Muscle of arm (tissue), 12 donors: Measurements from ENCODE around the gene TBC1D22A. TPM values are rescaled to one million over a fixed set of nuclear protein-coding genes. Genes with fewer than 3 reads are reported as not detected.

Source experiments
- DNase-seq: peaks from one replicate; pipeline ENCODE4 v3.0.0-alpha.2; 2013
- polyA plus RNA-seq, 12 donors: library from polyadenylated mRNA; unstranded; fragments of 120-200 nt; gene quantifications; one replicate each; pipeline ENCODE4 v1.2.1, GENCODE V29; 2013; ENCODE audit not compliant: insufficient read length in 12 of 12

The TBC1D22A gene
- polyA plus RNA-seq, 12 donors = 10.3 to 18.0 (median 13.1) TPM; not detected in 1

DNA sequence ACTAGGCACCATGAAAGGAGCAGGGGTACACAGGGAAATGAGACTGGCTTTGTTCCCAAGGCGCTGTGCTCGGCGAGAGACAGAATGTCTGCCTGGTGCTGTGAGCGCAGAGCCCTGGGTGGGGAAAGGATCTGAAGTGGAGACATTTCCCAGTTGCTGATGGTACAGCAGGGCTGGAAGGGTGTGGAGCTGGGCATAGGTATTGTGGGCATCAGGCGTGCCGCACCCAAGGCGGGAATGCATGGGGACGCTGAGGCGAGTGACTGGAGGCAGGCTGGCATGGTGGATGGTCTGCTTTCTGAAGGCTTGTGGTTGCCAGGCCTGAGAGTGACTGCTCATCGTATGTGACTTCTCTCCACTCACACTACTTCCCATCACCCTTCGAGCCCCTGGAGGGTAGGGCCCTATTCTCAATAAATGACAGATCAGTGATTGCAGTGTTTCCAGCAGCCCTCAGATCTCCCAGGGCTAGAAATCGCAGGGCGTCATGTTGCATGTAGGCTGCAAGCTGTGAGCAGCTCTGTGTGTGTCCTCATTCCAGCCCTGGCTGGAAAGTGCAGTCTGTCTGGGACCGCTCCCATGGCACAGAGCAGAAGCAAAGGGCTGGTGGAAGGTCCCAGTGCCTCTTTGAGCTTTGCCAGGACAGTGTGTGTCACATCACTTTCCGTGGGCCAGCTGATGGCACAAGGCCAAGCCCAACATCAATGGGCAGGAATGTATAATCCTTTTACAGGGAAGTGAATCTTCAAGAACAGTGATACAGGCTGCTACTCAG lies 67.7 kb downstream of the TBC1D22A start:
- peak; percentile 59 for DNase-seq

DNA sequence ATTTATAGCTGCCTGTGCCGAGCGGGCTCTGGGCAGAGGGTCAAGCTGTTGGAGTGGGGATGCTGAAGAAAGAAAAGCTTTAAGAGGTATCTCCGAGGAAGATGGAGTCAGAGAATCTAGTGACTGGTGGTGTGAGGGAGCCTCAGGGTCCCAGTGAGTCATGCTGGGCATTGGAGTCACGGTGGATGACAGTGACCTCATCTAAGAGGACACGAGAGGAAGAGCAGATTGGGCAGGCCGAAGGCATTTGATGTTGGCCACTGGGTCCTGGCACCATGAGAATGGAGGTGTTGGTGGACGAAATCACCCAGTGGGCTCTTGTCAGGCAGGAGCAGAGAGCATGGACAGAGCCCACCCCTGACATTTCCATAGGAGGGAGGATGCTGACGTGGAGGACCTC lies 68.4 kb downstream of the TBC1D22A start:
- no peak for DNase-seq

DNA sequence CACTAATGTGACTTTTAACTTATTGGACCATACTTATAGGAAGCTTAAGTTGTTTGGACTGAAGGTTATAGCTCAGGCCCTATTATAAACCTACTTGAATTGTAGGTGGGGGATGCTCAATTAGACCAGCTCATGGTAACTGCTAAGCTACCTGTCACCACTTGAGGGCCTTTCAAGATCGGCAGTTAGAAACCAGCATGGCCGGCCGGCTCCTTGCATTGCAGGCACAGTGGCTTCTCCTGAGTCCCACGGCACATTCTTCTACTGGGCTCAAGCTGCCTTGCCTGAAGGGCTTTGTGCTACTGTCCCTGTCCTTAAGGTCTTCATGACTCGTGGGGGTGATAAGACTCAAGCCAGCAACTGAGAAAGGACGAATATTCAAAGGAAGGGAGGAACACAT lies 70.8 kb downstream of the TBC1D22A start:
- DNase-seq = no peak

DNA sequence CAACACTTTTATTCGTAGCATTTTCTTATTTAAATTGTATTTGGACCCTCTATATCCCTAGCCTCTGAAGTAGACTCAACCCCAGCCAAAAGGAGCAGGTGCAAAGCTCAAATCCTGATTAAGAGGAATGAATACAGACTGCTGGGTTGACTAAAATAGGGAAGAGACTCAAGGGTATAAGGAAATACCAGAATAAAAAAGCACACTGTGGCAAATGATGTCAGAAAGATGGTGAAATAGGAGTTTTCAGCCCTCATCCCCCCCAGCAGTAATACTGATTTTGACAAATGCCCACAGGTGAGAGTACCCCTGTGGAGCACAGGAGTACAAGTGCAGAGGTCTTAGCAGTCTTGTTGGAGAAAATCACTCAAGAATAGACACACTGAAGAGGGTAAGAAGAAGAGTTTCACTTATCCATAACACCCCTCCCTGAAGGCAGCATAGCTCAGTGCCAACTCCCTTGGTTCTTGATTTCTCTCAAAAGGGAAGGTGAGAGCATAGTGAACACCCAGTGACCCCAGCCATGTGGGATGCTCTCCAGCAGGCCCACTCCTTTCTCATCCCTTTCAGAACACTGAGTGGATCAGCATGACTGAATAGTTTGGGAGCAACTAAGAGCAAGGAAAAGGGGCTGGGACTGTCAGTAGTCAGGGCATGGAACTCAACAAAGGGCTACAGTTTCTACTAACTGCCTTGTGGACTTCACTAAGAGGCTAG lies 71.7 kb downstream of the TBC1D22A start:
- DNase-seq = no peak

DNA sequence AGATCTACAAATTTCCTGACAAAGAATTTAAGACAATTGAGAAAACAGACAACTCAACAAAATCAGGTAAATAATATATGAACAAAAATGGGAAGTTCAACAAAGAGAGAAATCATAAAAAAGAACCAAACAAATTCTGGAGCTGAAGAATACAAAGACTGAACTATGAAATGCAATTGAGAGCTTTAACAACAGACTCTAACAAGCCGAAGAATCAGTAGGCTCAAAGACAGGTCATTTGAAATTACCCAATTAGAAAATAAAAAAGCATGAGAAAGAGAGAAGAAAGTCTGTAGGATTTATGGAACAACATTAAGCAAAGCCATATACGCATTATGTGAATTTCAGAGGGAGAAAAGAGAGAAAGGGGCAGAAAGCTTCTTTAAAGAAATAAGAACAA lies 72.8 kb downstream of the TBC1D22A start:
- DNase-seq = no peak

DNA sequence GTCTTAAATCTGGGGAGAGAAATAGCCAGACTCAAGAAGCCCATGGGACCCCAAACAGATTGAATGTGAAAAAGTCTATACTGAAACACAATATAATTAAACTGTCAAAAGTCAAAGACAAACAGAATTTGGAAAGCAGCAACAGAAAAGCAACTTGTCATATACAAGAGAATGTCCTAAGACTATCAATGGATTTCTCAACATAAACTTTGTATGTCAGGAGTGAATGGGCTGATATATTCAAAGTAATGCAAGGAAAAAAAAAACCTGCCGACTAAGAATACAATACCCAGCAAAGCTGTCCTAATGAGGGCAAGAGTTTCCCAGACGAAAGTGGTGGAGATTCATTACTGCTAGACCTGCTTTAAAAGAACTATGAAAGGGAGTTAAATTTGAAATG lies 73.2 kb downstream of the TBC1D22A start:
- no peak for DNase-seq

DNA sequence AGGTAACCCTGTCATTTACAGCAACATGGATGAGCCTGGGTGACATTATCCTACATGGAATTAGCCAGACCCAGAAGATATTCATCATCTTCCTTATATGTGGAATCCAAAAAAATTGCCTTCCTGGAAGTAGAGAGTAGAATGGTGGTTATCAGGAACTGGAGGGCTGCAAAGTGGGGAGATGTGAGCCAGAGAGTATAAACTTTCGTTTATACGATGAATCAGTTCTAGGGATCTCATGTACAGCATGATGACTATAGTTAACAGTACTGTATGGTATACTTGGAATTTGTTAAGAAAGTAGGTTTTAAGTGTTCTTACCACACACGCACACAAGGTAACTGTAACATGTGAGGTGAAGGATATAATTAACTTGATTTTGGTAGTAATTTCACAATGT lies 79.1 kb downstream of the TBC1D22A start:
- DNase-seq = no peak

DNA sequence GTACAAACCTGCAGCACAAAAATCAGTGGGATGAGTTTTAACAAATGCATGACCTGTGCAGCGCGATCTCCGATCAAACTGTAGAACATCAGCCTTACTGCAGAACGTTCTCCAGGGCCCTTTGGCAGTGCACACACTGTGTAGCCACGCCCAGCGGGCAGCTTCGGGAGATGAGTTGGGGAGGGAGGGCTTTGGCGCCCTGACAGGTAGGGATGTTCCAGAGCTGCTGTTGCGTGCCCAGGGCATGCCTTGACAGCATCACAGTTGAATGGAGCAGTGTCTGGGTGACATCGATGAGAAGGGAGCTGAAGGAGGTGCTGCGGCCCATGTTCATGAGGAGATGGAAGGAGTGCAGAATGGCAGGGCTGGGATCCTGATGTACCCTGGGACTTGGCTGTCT lies 80.2 kb downstream of the TBC1D22A start:
- DNase-seq = no peak

DNA sequence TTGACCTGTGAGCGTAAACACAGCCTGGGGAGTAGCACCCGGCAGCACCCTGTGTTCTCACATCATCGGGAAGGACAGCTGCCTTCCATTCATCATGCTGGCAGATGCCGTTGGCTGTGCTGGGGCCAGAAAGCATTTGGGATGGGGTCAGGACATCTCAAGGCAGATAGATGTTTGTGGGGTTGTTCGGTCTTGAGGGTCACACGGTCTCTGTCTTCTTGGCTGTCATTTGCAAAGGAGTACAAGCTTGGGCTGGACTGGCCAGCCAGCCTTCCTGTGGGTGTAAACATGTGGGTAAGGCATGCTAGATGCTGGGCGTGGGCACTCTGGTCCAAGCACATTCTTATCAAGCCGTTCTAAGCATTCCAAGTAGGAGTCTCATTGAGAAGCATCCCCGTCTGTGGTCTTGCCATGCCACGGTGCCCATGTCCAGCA lies 81.4 kb downstream of the TBC1D22A start:
- no peak for DNase-seq

DNA sequence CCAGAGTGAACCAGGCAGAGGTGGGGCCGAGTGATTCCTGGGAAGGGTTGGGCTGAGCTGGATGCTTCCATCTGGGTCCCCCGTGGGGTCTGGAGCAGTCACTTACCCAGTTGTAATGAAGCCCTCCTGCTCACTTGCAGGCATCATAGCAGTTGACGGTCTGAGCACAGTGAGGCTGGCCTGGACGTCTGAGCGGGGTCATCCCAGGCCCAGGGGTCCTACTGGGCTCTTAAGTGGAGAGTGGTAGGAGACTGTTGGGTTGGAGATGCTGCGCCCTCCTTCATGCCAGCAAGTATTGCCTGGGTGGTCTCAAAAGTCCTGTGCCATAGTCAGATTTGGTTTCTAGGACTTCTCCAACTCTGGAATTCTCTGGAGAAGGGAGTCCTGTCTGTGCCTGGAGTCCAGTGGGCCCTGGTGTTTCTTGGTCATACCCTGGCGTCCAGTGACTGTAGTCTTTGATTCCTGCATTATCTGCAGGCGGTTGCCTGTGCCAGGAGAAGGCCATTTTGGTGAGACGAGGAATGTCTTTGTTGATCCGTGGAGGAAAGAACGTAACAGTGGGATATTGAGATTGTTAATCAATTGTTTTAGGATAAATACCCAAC lies 82.3 kb downstream of the TBC1D22A start:
- no peak for DNase-seq

DNA sequence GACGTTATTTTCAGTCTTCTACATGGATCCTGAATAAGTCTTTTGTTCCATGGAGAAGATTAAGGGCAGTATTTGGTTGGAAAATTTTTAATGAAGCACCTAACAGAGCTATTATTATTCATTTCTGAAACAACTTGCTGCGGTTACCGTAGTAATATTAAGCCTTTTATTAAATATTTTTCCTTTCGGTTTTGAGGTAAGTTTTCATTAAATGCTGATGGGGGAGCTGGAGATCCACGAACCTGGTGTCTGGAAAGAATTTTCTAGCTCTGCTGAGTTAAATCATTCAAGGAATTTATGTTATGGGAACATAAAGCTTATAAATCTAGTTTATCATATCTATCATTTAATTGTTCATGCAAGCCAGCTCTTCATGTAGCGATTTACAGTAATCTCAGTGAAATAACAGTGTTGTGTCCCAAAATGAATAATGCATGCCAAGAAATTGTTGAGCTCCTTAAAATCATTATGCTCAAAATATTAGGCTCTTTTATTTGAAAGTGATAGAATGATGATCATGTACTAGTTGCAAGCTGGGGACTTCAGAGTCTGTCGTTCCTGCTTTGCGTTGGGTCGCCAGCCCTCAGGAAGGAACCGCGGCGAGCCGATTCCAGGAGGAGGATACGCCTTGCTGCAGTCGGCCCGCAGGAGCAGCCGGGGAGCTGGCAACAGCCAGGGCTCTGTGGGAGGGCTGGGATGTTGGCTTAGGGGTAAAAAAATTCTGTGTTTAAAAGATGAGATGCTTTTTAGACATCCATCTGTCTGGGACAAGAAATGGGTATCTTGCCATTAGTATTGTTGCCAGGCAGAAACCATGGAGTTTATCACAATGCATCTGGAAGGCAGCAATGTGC lies 83.1 kb downstream of the TBC1D22A start:
- peak; percentile 61 for DNase-seq

DNA sequence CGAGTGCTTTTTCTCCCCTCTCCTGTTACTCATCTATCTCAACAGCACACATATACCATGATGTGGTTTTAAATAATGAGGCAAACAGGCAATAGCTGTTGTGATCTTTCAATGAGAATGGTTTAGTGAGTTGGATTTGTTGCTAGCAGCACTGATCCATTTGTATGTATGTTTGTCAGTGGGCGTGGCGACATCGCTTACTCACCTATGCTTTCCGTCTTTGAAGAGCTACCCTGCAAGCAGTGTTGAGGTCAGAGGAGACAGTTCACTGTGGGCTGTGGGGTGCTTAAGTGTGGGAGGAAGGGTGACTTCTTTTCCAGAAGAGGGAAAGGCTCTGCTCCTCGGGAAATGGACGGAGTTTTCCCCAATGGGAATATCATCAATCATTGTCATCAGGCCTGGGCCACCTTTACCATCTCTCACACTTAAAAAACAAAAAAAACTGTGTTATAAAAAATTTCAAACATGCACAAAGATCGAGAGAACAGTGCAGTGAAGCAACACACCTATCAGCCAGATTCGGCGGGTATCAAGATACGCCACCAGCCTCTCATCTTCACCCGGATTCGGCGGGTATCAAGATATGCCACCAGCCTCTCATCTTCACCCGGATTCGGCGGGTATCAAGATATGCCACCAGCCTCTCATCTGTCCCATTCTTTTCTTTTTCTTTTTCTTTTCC lies 83.8 kb downstream of the TBC1D22A start:
- no peak for DNase-seq

DNA sequence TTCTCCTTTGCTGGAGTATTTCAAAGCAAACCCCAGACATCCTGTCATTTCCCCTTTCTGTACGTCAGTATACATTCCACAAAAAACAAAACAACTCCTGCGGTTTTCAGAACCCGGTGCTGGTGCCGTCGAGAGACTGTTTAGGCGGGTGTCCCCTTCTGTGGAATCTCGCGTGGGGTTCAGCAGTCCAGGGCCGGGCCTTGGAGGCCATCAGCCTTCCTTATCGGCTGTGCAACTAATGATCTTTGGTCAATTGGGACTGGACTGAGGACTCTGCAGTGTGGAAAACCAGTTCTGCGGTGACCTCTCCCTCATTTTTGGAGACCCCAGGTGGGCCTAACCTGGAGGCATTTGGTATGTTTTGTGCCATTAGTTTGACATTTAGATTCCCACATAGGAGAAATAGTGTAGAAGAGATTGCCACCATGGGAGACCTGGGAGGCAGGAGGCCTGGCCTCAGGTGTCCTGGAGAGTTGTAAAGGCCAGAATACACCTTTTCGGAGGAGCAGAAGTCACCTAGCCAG lies 84.4 kb downstream of the TBC1D22A start:
- no peak for DNase-seq

DNA sequence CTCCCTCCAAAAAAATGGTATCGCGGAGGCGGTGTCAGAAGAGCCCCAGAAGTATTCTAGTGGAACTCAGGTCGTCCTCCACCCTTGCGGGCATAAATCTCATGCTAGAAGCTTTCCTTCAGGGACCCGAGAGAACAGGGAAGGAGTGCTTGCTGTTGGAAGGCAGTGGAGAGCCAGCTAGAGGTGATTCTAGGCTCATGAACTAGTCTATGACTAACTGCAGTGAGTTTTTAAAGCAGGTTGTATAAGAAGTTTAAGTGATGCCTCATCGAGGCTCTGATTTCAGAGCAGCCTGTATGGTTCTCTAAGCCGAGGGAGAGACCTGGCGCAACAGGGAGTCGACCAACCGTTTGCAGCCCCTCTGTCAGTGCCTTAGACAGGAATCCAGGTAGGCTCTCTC lies 85.7 kb downstream of the TBC1D22A start:
- no peak for DNase-seq

DNA sequence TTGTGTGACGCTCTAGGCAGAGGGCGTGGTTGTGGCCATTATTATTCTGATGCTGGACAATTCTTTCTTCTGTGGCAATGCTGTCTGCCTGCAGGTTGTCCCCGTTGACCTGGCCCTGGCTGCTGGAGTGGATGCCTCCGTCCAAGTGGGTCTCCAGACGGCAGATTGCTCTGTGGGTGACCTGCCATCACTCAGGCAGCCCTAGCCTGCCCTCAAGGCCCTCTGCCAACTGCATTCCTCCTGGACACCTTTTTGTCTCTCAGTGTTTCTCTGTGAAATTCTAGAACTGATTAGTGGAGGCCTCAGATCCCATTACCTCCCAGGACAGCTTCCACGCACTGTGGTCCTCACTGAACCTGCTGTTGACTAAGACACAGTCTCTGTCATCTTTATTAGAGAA lies 86.7 kb downstream of the TBC1D22A start:
- no peak for DNase-seq

DNA sequence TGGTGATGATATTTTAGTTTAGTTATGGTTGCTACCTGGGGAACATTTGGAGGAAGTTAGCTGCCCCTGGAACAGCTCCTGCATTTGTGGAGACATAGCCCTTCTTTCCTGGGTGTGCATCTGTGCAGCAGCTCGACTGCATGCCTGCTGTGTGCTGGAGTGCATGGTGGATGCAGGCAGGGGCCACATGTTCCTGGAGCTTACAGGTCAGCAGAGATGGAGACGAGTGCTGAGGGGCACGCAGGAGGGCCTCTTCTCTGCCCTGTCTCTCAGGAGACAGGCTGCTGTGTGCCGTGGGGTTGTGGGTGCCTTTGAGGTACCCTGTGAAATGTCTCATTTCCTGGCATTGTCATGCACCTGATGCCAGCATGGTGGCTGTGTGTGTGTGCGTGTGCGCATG lies 87.5 kb downstream of the TBC1D22A start:
- DNase-seq = no peak

DNA sequence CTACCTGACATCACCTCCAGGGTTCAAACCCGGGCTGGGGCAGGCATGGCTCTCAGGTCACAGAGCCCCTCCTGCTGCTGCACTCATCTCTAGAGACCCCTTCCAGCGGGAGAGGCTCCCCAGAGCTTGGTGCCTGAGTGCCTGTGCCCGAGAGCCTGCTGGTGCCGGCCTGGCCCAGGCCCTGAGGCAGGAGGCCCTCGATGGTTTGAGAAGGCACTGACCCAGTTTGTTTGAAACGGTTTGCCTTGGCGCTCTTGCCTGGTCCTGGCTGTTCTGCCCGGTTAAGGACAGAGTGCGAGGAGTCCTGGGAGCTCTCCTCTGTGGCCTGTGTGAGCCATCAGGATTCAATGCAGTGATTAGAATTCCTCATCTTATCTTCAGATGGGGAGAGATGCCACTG lies 88.9 kb downstream of the TBC1D22A start:
- DNase-seq = no peak

DNA sequence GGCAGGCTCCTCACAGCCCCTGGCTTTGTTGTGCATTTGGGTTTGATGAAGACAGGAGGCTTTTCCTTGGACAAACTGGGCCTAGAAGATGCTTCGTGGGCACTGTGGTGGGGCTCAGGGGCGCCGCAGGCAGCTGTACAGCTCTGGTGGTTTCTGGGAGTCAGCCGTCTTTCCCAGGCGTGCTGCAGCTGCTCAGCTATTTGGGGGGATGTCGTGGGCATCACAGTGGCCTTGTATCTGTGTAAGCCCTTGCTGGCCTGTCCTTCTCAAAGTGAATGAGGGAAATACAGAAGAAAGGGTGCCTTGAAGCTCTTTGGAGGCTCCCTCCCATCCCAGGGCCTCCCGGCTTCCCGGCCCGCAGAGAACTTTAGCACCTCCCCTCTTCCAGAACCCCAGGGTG lies 89.5 kb downstream of the TBC1D22A start:
- no peak for DNase-seq

DNA sequence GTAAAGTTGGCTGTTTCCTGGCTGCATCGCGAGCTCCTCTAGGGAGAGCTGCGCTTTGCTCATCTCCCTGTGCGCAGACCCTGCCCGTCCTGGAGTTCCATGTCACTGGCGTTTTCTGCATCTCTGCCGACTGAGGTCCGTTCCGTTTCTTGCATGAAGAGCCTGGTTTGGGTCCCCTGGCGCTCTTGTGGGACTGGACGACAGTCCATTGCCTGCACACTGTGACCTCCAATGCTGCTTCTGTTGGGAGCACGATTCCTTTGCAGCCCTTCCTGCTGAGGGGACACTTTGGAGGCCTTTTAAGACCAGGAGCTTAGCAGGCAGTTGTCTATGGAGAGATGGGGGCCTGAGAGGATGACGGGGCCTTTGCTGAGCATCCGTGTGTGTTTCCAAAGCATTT lies 90.3 kb downstream of the TBC1D22A start:
- DNase-seq = no peak

DNA sequence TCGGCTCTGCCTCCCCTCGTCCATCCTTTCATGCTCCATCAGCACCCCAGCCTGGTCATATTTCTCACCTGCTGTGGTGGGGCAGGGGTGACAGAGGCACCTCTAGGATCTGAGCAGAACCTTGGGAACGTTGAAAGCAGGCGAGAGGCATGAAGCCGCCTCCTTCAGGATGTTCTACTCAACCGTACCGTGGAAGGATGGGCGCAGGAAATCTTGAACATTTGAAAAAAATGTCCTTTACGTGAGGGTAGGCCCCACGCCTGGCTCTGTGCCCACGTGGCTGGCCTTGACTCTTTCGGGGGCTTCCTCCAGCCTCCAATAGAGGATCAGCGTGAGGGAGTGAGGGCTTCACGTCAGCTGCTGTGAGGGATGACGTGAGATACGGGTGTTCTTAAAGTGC lies 90.7 kb downstream of the TBC1D22A start:
- no peak for DNase-seq
